Right atrium auricular region (tissue), 2 donors: ENCODE data around the gene ST7. TPM values are rescaled to one million over a fixed set of nuclear protein-coding genes. Genes with fewer than 3 reads are reported as not detected.

ENCODE experiments used
- DNase-seq: peaks from one replicate; pipeline ENCODE4 v3.0.0-alpha.2; 2019; ENCODE audit warnings: low spot score
- H3K27ac ChIP-seq, 2 donors: fragments of 200-600 bp; sonication (generic); 1 replicate in 1 of 2; 2 replicates in 1 of 2; pipeline ENCODE4 v1.5.1; 2016 to 2019
- H3K27me3 ChIP-seq, 2 donors: fragments of 200-600 bp; sonication (generic); one replicate each; pipeline versions ENCODE4 v1.5.1 to v1.6.0; 2017 to 2019
- H3K36me3 ChIP-seq: fragments of 200-600 bp; sonication (generic); one replicate; pipeline ENCODE4 v1.5.1; 2016
- H3K4me1 ChIP-seq, 2 donors: fragments of 200-600 bp; sonication (generic); one replicate each; pipeline versions ENCODE4 v1.5.1 to v1.6.0; 2017 to 2019
- H3K4me3 ChIP-seq, 2 donors: fragments of 200-600 bp; sonication (generic); 1 replicate in 1 of 2; 2 replicates in 1 of 2; pipeline ENCODE4 v1.5.1; 2017 to 2019; ENCODE audit warnings: mild to moderate bottlenecking in 1 of 2, moderate library complexity in 1 of 2
- H3K9me3 ChIP-seq, 2 donors: fragments of 200-600 bp; sonication (generic); one replicate each; pipeline ENCODE4 v1.5.1; 2019
- CTCF ChIP-seq, 2 donors: fragments of 200-600 bp; sonication (generic); IDR thresholded peaks; one replicate each; pipeline ENCODE4 v1.5.1; 2019; ENCODE audit warnings: antibody characterized with exemption in 2 of 2
- total RNA-seq, 2 donors: library from RNA; depleted of rRNA; stranded (reverse); fragments of >200 nt; gene quantifications; one replicate each; pipeline ENCODE4 v1.1.0, GENCODE V29; 2016

ST7 gene
- total RNA-seq, 2 donors from 2014 or later, result 45.4 to 48.1 TPM

GRCh38 chr7:117210397-117210796, 257.1 kb downstream of the ST7 start:
- Histone ChIP-seq H3K27ac (no peak overlapping the region), H3K27me3 (no peaks in the 10 kb centered on the region), H3K4me3 (no peak overlapping the region), H3K36me3 (peaks cover 8% of the 10 kb centered on the region), H3K4me1 (no peaks in the 10 kb centered on the region), H3K9me3 (no peaks in the 10 kb centered on the region)
- no peak for TF ChIP-seq CTCF (IDR thresholded peaks at IDR 0.05)
- no peak for DNase-seq

GRCh38 chr7:117210908-117211307, 257.6 kb downstream of the ST7 start:
- Histone ChIP-seq H3K4me1 (no peaks in the 10 kb centered on the region), H3K27ac (no peak overlapping the region), H3K27me3 (no peaks in the 10 kb centered on the region)

GRCh38 chr7:117211614-117212013, 258.3 kb downstream of the ST7 start:
- Histone ChIP-seq H3K4me3 (no peak overlapping the region), H3K27me3 (no peaks in the 10 kb centered on the region), H3K27ac (no peak overlapping the region), H3K9me3 (no peaks in the 10 kb centered on the region), H3K4me1 (no peaks in the 10 kb centered on the region), H3K36me3 (peaks cover 8% of the 10 kb centered on the region)
- no peak for TF ChIP-seq CTCF (IDR thresholded peaks at IDR 0.05)
- DNase-seq, result no peak

More at GRCh38 chr7:117210908-117211307, 257.6 kb downstream of the ST7 start:
- no peak for TF ChIP-seq CTCF (IDR thresholded peaks at IDR 0.05)
- DNase-seq, result no peak
- Histone ChIP-seq H3K36me3 (peaks cover 8% of the 10 kb centered on the region), H3K9me3 (no peaks in the 10 kb centered on the region), H3K4me3 (no peak overlapping the region)

- Histone ChIP-seq H3K4me3 (no peak overlapping the region), H3K9me3 (no peaks in the 10 kb centered on the region), H3K36me3 (peaks cover 8% of the 10 kb centered on the region), H3K27me3 (no peaks in the 10 kb centered on the region), H3K4me1 (no peaks in the 10 kb centered on the region), H3K27ac (no peak overlapping the region)
- DNase-seq, result peak; percentile 66
- TF ChIP-seq CTCF (IDR thresholded peaks at IDR 0.05), result peak; percentile 75 to 85
Measured at GRCh38 chr7:117212969-117213877, 259.9 kb downstream of the ST7 start.

- TF ChIP-seq CTCF (IDR thresholded peaks at IDR 0.05), result no peak
- Histone ChIP-seq H3K4me1 (no peaks in the 10 kb centered on the region), H3K36me3 (peaks cover 18% of the 10 kb centered on the region), H3K27ac (no peak overlapping the region), H3K27me3 (no peaks in the 10 kb centered on the region), H3K4me3 (no peak overlapping the region), H3K9me3 (no peaks in the 10 kb centered on the region)
- DNase-seq, result no peak
Measured at GRCh38 chr7:117216010-117216409, 262.7 kb downstream of the ST7 start.
